ENCODE results near the gene DNAJC17. TPM values are rescaled to one million over a fixed set of nuclear protein-coding genes. Genes with fewer than 3 reads are reported as not detected.

DNAJC17 gene
- total RNA-seq, 2 experiments from 2014 or later, result 24.2 to 39.9 TPM

GRCh38 chr15:40789999-40790398, 17.3 kb downstream of the DNAJC17 start:
- ChIA-PET CTCF (ENCODE audit: unreplicated experiment) (no interaction called here), POLR2A (interaction anchor here (0.6 to 0.7 kb wide), 2 partner anchors 55 to 76 kb away, joined by 6 read pairs; no protein-coding TSS in a partner anchor)
- Histone ChIP-seq H3K4me2 (ENCODE audit: low read length) (no peak overlapping the region), H4K20me1 (ENCODE audit: insufficient read depth, low read length) (no peaks in the 10 kb centered on the region; the same call in 1 of the 2 replicates), H3K9me3 (ENCODE audit: low read length) (no peaks in the 10 kb centered on the region), H3K27ac (ENCODE audit: low read depth, low read length, poor library complexity, severe bottlenecking) (no peak overlapping the region), H3K79me2 (ENCODE audit: insufficient read depth, low read depth, low read length) (0 out of 2 replicates have a peak, but pooled peaks cover 3% of the 10 kb centered on the region), H3K4me3 (ENCODE audit: low read depth, low read length, poor library complexity, severe bottlenecking) (no peak overlapping the region), H3K4me1 (ENCODE audit: insufficient read depth, low read length, poor library complexity, severe bottlenecking) (peaks cover 20% of the 10 kb centered on the region), H2AFZ (ENCODE audit: low read length) (no peak overlapping the region), H3K36me3 (ENCODE audit: insufficient read depth, low read length) (peaks cover 4% of the 10 kb centered on the region; the same call in 1 of the 2 replicates), H3K9me2 (ENCODE audit: insufficient read depth, low read length) (no peaks in the 10 kb centered on the region)
- BruUV-seq (replicated peaks), result no TSS peak
- intact Hi-C loops (cut with micrococcal nuclease; ENCODE audit: unreplicated experiment), result loop anchor here (10.0 kb wide), 1 partner anchor 275 kb away; no protein-coding TSS in a partner anchor
- TF ChIP-seq EZH2phosphoT487 (IDR thresholded peaks at IDR 0.05; ENCODE audit: borderline replicate concordance, low read depth, low read length), result no peak
- no peak for TF ChIP-seq CTCF (conservative IDR thresholded peaks at IDR 0.05; ENCODE audit: low read length)
- no peak for DNase-seq (ENCODE audit: low spot score)

GRCh38 chr15:40789119-40789518, 18.2 kb downstream of the DNAJC17 start:
- Histone ChIP-seq H3K4me2 (ENCODE audit: low read length) (no peak overlapping the region), H3K9me2 (ENCODE audit: insufficient read depth, low read length) (no peaks in the 10 kb centered on the region), H4K20me1 (ENCODE audit: insufficient read depth, low read length) (no peaks in the 10 kb centered on the region; the same call in 1 of the 2 replicates), H3K27ac (ENCODE audit: low read depth, low read length, poor library complexity, severe bottlenecking) (no peak overlapping the region), H3K36me3 (ENCODE audit: insufficient read depth, low read length) (peaks cover 4% of the 10 kb centered on the region; the same call in 1 of the 2 replicates), H3K79me2 (ENCODE audit: insufficient read depth, low read depth, low read length) (0 out of 2 replicates have a peak, but pooled peaks cover 3% of the 10 kb centered on the region), H2AFZ (ENCODE audit: low read length) (no peak overlapping the region), H3K4me3 (ENCODE audit: low read depth, low read length, poor library complexity, severe bottlenecking) (no peak overlapping the region), H3K9me3 (ENCODE audit: low read length) (no peaks in the 10 kb centered on the region), H3K4me1 (ENCODE audit: insufficient read depth, low read length, poor library complexity, severe bottlenecking) (peaks cover 20% of the 10 kb centered on the region)
- BruUV-seq (replicated peaks), result no TSS peak
- CTCF ChIA-PET (ENCODE audit: unreplicated experiment), result no interaction called here
- no peak for DNase-seq (ENCODE audit: low spot score)
- POLR2A ChIA-PET, result interaction anchor here (1.3 to 2.1 kb wide), 2 partner anchors 13 to 20 kb away, joined by 4 to 6 read pairs; partner anchors contain the start of gene C15orf62
- intact Hi-C loops (cut with micrococcal nuclease; ENCODE audit: unreplicated experiment), result loop anchor here (10.0 kb wide), 1 partner anchor 274 kb away; no protein-coding TSS in a partner anchor
- TF ChIP-seq EZH2phosphoT487 (IDR thresholded peaks at IDR 0.05; ENCODE audit: borderline replicate concordance, low read depth, low read length) (no peak), CTCF (conservative IDR thresholded peaks at IDR 0.05; ENCODE audit: low read length) (no peak)

GRCh38 chr15:40787991-40788390, 19.3 kb downstream of the DNAJC17 start:
- Histone ChIP-seq H3K79me2 (ENCODE audit: insufficient read depth, low read depth, low read length) (no peaks in the 10 kb centered on the region), H3K9me2 (ENCODE audit: insufficient read depth, low read length) (no peaks in the 10 kb centered on the region), H4K20me1 (ENCODE audit: insufficient read depth, low read length) (no peaks in the 10 kb centered on the region; the same call in 1 of the 2 replicates), H2AFZ (ENCODE audit: low read length) (no peak overlapping the region), H3K9me3 (ENCODE audit: low read length) (no peaks in the 10 kb centered on the region), H3K4me1 (ENCODE audit: insufficient read depth, low read length, poor library complexity, severe bottlenecking) (peaks cover 21% of the 10 kb centered on the region), H3K36me3 (ENCODE audit: insufficient read depth, low read length) (no peaks in the 10 kb centered on the region), H3K4me2 (ENCODE audit: low read length) (0 out of 2 replicates have a peak overlapping the region, but pooled peaks have one; percentile 34), H3K4me3 (ENCODE audit: low read depth, low read length, poor library complexity, severe bottlenecking) (no peak overlapping the region), H3K27ac (ENCODE audit: low read depth, low read length, poor library complexity, severe bottlenecking) (no peak overlapping the region)
- ChIA-PET POLR2A (interaction anchor here (1.3 to 2.5 kb wide), 3 partner anchors 14 to 41 kb away, joined by 4 to 7 read pairs (median 6); partner anchors contain the start of gene C15orf62), CTCF (ENCODE audit: unreplicated experiment) (no interaction called here)
- no peak for TF ChIP-seq EZH2phosphoT487 (IDR thresholded peaks at IDR 0.05; ENCODE audit: borderline replicate concordance, low read depth, low read length)
- TF ChIP-seq CTCF (conservative IDR thresholded peaks at IDR 0.05; ENCODE audit: low read length), result no peak
- no peak for DNase-seq (ENCODE audit: low spot score)
- no TSS peak for BruUV-seq (replicated peaks)
- intact Hi-C loops (cut with micrococcal nuclease; ENCODE audit: unreplicated experiment), result loop anchor here (10.0 kb wide), 1 partner anchor 273 kb away; no protein-coding TSS in a partner anchor

All from OCI-LY7 (cell line).